Type B pancreatic cell (in vitro differentiated cells): ENCODE measurements around the gene TGFB2. TPM values are rescaled to one million over a fixed set of nuclear protein-coding genes. Genes with fewer than 3 reads are reported as not detected.

Experiments
- DNase-seq: peaks from one replicate; pipeline ENCODE4 v3.0.0; 2021; ENCODE audit warnings: mixed read lengths; ENCODE audit not compliant: unreplicated experiment; ENCODE audit errors: extremely low spot score
- H3K27ac Mint-ChIP-seq: 2 replicates; pipeline ENCODE4 v1.8.0; 2021; ENCODE audit warnings: mild to moderate bottlenecking, mixed read lengths
- H3K27me3 Mint-ChIP-seq: 2 replicates; pipeline ENCODE4 v1.8.0; 2021; ENCODE audit warnings: mixed read lengths
- H3K36me3 Mint-ChIP-seq: 2 replicates; pipeline ENCODE4 v1.8.0; 2021; ENCODE audit warnings: mixed read lengths
- H3K4me1 Mint-ChIP-seq: one replicate; pipeline ENCODE4 v1.8.0; 2021; ENCODE audit warnings: mixed read lengths; ENCODE audit not compliant: unreplicated experiment
- H3K4me3 Mint-ChIP-seq: 2 replicates; pipeline ENCODE4 v1.8.0; 2021; ENCODE audit warnings: mild to moderate bottlenecking, mixed read lengths
- H3K9me3 Mint-ChIP-seq: 2 replicates; pipeline ENCODE4 v1.8.0; 2021; ENCODE audit warnings: mixed read lengths
- CTCF ChIP-seq: fragments of 200-600 bp; sonication (generic); conservative IDR thresholded peaks from 2 replicates; pipeline ENCODE4 v1.5.0; 2021; ENCODE audit warnings: antibody characterized with exemption, mild to moderate bottlenecking
- total RNA-seq: library from RNA; stranded (reverse); gene quantifications from 2 replicates; pipeline ENCODE4 v1.2.1, GENCODE V29; 2021; ENCODE audit warnings: low replicate concordance

Gene TGFB2
- total RNA-seq, 1 donor from 2014 or later: 207 TPM

- Mint-ChIP-seq H3K27me3 (peaks cover 7% of the 10 kb centered on the region), H3K4me1 (peaks cover 28% of the 10 kb centered on the region), H3K4me3 (peak overlapping the region; percentile 30), H3K36me3 (peaks cover 42% of the 10 kb centered on the region), H3K9me3 (no peaks in the 10 kb centered on the region), H3K27ac (no peak overlapping the region)
- no peak for DNase-seq
- TF ChIP-seq CTCF: no peak
These were observed 8.5 kb downstream of the TGFB2 start for GRCh38 chr1:218353656-218354055.

- Mint-ChIP-seq H3K4me3 (no peak overlapping the region), H3K36me3 (peaks cover 46% of the 10 kb centered on the region), H3K27ac (no peak overlapping the region), H3K4me1 (peaks cover 35% of the 10 kb centered on the region), H3K9me3 (no peaks in the 10 kb centered on the region), H3K27me3 (peaks cover 4% of the 10 kb centered on the region)
- no peak for DNase-seq
- TF ChIP-seq CTCF: no peak
These were observed 10.1 kb downstream of the TGFB2 start for GRCh38 chr1:218355278-218355677.

- H3K27ac Mint-ChIP-seq: no peak overlapping the region
- no peaks in the 10 kb centered on the region for H3K27me3 Mint-ChIP-seq
- peak overlapping the region; percentile 20 for H3K4me3 Mint-ChIP-seq
- no peak for DNase-seq
- H3K9me3 Mint-ChIP-seq: no peaks in the 10 kb centered on the region
- no peak for TF ChIP-seq CTCF
- peaks cover 36% of the 10 kb centered on the region for H3K4me1 Mint-ChIP-seq
- H3K36me3 Mint-ChIP-seq: peaks cover 35% of the 10 kb centered on the region
These were observed 12.2 kb downstream of the TGFB2 start for GRCh38 chr1:218357211-218357892.

GRCh38 chr1:218357893-218358232 lies 12.7 kb downstream of the TGFB2 start:
- H3K27me3 Mint-ChIP-seq: no peaks in the 10 kb centered on the region
- no peaks in the 10 kb centered on the region for H3K9me3 Mint-ChIP-seq
- H3K36me3 Mint-ChIP-seq: peaks cover 33% of the 10 kb centered on the region
- no peak overlapping the region for H3K4me3 Mint-ChIP-seq
- H3K27ac Mint-ChIP-seq: no peak overlapping the region
- peaks cover 36% of the 10 kb centered on the region for H3K4me1 Mint-ChIP-seq
- DNase-seq: no peak
- no peak for TF ChIP-seq CTCF

GRCh38 chr1:218361298-218362065 lies 16.3 kb downstream of the TGFB2 start:
- Mint-ChIP-seq H3K4me3 (peak overlapping the region; percentile 4), H3K27me3 (no peaks in the 10 kb centered on the region), H3K4me1 (peaks cover 39% of the 10 kb centered on the region), H3K36me3 (peaks cover 25% of the 10 kb centered on the region), H3K27ac (no peak overlapping the region), H3K9me3 (no peaks in the 10 kb centered on the region)
- DNase-seq: no peak
- peak; percentile 73 for TF ChIP-seq CTCF
